Large intestine (tissue), 3 donors: ENCODE data around the gene NANS. TPM values are rescaled to one million over a fixed set of nuclear protein-coding genes. Genes with fewer than 3 reads are reported as not detected.
A peak's percentile ranks its signal among the peaks of the same experiment; 100 is the strongest.

Source experiments
- DNase-seq, 2 donors: peaks; one replicate each; pipeline versions ENCODE4 v3.0.0 to v3.0.0-alpha.2; 2013
- H3K27ac ChIP-seq: one replicate; pipeline ENCODE4 v1.5.1; 2013; ENCODE audit warnings: low read length
- H3K27me3 ChIP-seq: 2 replicates; pipeline ENCODE4 v1.6.1; 2013; ENCODE audit warnings: low read length; ENCODE audit not compliant: control insufficient read depth, insufficient read depth
- H3K36me3 ChIP-seq: 2 replicates; pipeline ENCODE4 v1.6.1; 2013; ENCODE audit warnings: low read length; ENCODE audit not compliant: control insufficient read depth, insufficient read depth
- H3K4me1 ChIP-seq: one replicate; pipeline ENCODE4 v1.6.1; 2013; ENCODE audit warnings: low read length; ENCODE audit not compliant: control insufficient read depth, insufficient read depth
- H3K4me3 ChIP-seq: one replicate; pipeline ENCODE4 v1.5.1; 2013; ENCODE audit warnings: low read length
- H3K9me3 ChIP-seq: one replicate; pipeline ENCODE4 v1.6.1; 2013; ENCODE audit warnings: mild to moderate bottlenecking, low read depth, low read length, moderate library complexity; ENCODE audit not compliant: control insufficient read depth
- WGBS: methylation state at CpG from one replicate; pipeline ENCODE4 v1.1.5; 2013; ENCODE audit warnings: low lambda C conversion rate; ENCODE audit not compliant: insufficient coverage; 5-methylcytosine and 5-hydroxymethylcytosine counted together
- polyA plus RNA-seq: library from polyadenylated mRNA; unstranded; fragments of 120-200 nt; gene quantifications from one replicate; pipeline ENCODE4 v1.2.1, GENCODE V29; 2013

NANS gene
- polyA plus RNA-seq, 1 donor = 70.4 TPM

- Histone ChIP-seq H3K4me1 (no peaks in the 10 kb centered on the region), H3K27me3 (no peaks in the 10 kb centered on the region)
- WGBS = 100% methylated on average over 2 of the region's 4 CpGs
Measured at GRCh38 chr9:98050351-98050750, 6.2 kb upstream of the NANS start.

GRCh38 chr9:98054376-98054951 is 2.1 kb upstream of the NANS start:
- WGBS = no CpG with 5 or more reads among the region's 7 CpGs
- no peak overlapping the region for H3K4me3 ChIP-seq
- no peak overlapping the region for H3K27ac ChIP-seq
- no peaks in the 10 kb centered on the region for H3K36me3 ChIP-seq
- H3K9me3 ChIP-seq = no peaks in the 10 kb centered on the region
- H3K4me1 ChIP-seq = peaks cover 5% of the 10 kb centered on the region
- no peak for DNase-seq
- no peaks in the 10 kb centered on the region for H3K27me3 ChIP-seq

More at GRCh38 chr9:98050351-98050750, 6.2 kb upstream of the NANS start:
- Histone ChIP-seq H3K36me3 (no peaks in the 10 kb centered on the region), H3K4me3 (no peak overlapping the region), H3K9me3 (no peaks in the 10 kb centered on the region), H3K27ac (no peak overlapping the region)
- DNase-seq = no peak

- H3K4me1 ChIP-seq = peaks cover 5% of the 10 kb centered on the region
- no peak for DNase-seq
Measured at GRCh38 chr9:98057138-98057799, 737 bp downstream of the NANS start.

GRCh38 chr9:98062161-98062560 is 5.6 kb downstream of the NANS start:
- DNase-seq = no peak
- H3K36me3 ChIP-seq = peaks cover 35% of the 10 kb centered on the region
- H3K4me3 ChIP-seq = no peak overlapping the region
- no peaks in the 10 kb centered on the region for H3K9me3 ChIP-seq
- WGBS = no CpG with 5 or more reads among the region's 3 CpGs
- H3K27me3 ChIP-seq = no peaks in the 10 kb centered on the region
- H3K27ac ChIP-seq = no peak overlapping the region
- H3K4me1 ChIP-seq = peaks cover 5% of the 10 kb centered on the region

More at GRCh38 chr9:98057138-98057799, 737 bp downstream of the NANS start:
- peak overlapping the region; percentile 80 for H3K4me3 ChIP-seq
- no peaks in the 10 kb centered on the region for H3K9me3 ChIP-seq
- H3K27ac ChIP-seq = peak overlapping the region; percentile 77
- WGBS = no CpG with 5 or more reads among the region's 14 CpGs
- H3K36me3 ChIP-seq = peaks cover 13% of the 10 kb centered on the region
- H3K27me3 ChIP-seq = no peaks in the 10 kb centered on the region

- WGBS = 100% methylated on average over 1 of the region's 8 CpGs
Measured at GRCh38 chr9:98064623-98065392, 8.3 kb downstream of the NANS start.

GRCh38 chr9:98066235-98066634 is 9.7 kb downstream of the NANS start:
- peaks cover 29% of the 10 kb centered on the region for H3K36me3 ChIP-seq

More at GRCh38 chr9:98064623-98065392, 8.3 kb downstream of the NANS start:
- Histone ChIP-seq H3K4me1 (no peaks in the 10 kb centered on the region), H3K4me3 (no peak overlapping the region), H3K27ac (no peak overlapping the region), H3K9me3 (no peaks in the 10 kb centered on the region), H3K36me3 (peaks cover 35% of the 10 kb centered on the region), H3K27me3 (no peaks in the 10 kb centered on the region)
- no peak for DNase-seq

GRCh38 chr9:98067184-98067583 is 10.7 kb downstream of the NANS start:
- Histone ChIP-seq H3K4me3 (no peak overlapping the region), H3K27me3 (no peaks in the 10 kb centered on the region), H3K4me1 (peaks cover 12% of the 10 kb centered on the region), H3K36me3 (peaks cover 23% of the 10 kb centered on the region), H3K9me3 (no peaks in the 10 kb centered on the region), H3K27ac (no peak overlapping the region)
- DNase-seq = no peak
- WGBS = no CpG with 5 or more reads among the region's 2 CpGs

More at GRCh38 chr9:98066235-98066634, 9.7 kb downstream of the NANS start:
- Histone ChIP-seq H3K9me3 (no peaks in the 10 kb centered on the region), H3K27ac (no peak overlapping the region), H3K27me3 (no peaks in the 10 kb centered on the region), H3K4me1 (peaks cover 3% of the 10 kb centered on the region), H3K4me3 (no peak overlapping the region)
- no CpG with 5 or more reads among the region's 3 CpGs for WGBS
- no peak for DNase-seq

- no peak for DNase-seq
- H3K27ac ChIP-seq = no peak overlapping the region
- H3K36me3 ChIP-seq = peaks cover 9% of the 10 kb centered on the region
- H3K4me3 ChIP-seq = no peak overlapping the region
- no peaks in the 10 kb centered on the region for H3K27me3 ChIP-seq
- WGBS = no CpG with 5 or more reads among the region's 6 CpGs
- peaks cover 29% of the 10 kb centered on the region for H3K4me1 ChIP-seq
- no peaks in the 10 kb centered on the region for H3K9me3 ChIP-seq
Measured at GRCh38 chr9:98069551-98069950, 13.0 kb downstream of the NANS start.

GRCh38 chr9:98070704-98071103 is 14.2 kb downstream of the NANS start:
- DNase-seq = no peak
- Histone ChIP-seq H3K27ac (no peak overlapping the region), H3K36me3 (peaks cover 4% of the 10 kb centered on the region), H3K9me3 (no peaks in the 10 kb centered on the region), H3K4me1 (peaks cover 34% of the 10 kb centered on the region), H3K27me3 (no peaks in the 10 kb centered on the region), H3K4me3 (no peak overlapping the region)
- 100% methylated on average over 2 of the region's 7 CpGs for WGBS

GRCh38 chr9:98071737-98072136 is 15.2 kb downstream of the NANS start:
- peak overlapping the region; percentile 92 for H3K27ac ChIP-seq
- DNase-seq = no peak
- no peak overlapping the region for H3K4me3 ChIP-seq
- no peaks in the 10 kb centered on the region for H3K9me3 ChIP-seq
- no peaks in the 10 kb centered on the region for H3K27me3 ChIP-seq
- WGBS = no CpG with 5 or more reads among the region's 9 CpGs
- peaks cover 34% of the 10 kb centered on the region for H3K4me1 ChIP-seq
- no peaks in the 10 kb centered on the region for H3K36me3 ChIP-seq
